Globus pallidus (tissue), 1 donor: Measurements from ENCODE around the gene SUDS3.

Experiments
- DNase-seq: peaks from one replicate; pipeline ENCODE4 v3.0.0-alpha.2; 2015; ENCODE audit warnings: low spot score

SUDS3 gene

DNA sequence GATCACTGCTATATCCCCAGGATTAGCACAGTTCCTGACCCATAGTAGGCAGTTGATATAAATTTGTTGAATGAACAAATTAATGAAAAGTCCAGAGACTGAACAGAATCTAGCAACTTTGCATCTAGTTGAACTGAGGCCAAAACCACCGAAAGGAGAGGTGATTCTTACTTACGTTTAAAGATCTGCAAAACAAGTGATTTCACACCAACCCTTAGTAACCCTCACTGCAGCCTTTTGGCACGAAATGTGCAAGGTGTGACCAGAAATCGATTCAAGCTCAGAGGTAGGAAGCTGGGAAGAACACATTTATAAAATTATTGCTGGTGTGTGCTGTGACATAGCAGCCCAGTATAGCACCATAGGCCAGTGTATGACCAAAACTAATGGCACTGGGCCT, 70.8 kb downstream of the SUDS3 start:
- no peak for DNase-seq

GRCh38 chr12:118448341-118448740, 72.0 kb downstream of the SUDS3 start:
- DNase-seq = no peak

GRCh38 chr12:118455327-118455726, 79.0 kb downstream of the SUDS3 start:
- no peak for DNase-seq

- no peak for DNase-seq
Measured at GRCh38 chr12:118456741-118457140, 80.4 kb downstream of the SUDS3 start.

DNA sequence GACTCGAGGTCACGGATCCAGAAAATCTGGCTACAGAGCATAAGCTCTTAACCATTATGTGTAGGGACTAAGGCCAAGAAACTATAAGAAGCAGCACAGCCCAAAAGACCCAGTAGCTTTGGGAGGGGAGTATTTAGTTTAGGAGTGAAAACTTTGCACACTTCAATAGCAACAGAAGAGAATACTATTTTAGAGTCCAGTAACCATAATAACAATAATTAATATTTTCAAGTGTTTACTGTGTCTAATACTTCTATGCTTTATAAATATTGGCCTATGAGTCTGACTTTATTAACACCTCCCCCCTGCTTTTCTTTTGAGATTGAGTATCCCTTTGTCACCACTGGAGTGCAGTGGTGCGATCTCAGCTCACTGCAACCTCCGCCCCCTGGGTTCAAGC, 82.8 kb downstream of the SUDS3 start:
- no peak for DNase-seq

DNA sequence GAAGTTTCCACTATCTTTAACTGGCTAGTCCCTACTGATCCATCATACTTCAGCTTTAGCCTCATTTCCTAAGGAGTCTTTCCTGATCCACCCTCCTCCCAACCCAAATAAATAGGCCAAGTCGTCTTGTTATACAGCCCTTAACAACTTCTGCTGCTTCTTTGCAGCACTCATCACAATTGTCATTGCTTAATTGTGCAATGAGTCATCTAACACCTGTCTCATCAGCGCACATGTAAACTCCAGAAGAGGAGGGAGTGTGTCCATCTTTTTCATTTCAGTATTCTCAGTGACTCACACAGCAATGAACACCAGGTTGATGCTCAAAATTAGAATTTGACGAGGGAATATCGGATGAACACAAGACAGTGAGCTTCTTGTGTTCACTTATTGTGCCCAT, 87.3 kb downstream of the SUDS3 start:
- DNase-seq = no peak

DNA sequence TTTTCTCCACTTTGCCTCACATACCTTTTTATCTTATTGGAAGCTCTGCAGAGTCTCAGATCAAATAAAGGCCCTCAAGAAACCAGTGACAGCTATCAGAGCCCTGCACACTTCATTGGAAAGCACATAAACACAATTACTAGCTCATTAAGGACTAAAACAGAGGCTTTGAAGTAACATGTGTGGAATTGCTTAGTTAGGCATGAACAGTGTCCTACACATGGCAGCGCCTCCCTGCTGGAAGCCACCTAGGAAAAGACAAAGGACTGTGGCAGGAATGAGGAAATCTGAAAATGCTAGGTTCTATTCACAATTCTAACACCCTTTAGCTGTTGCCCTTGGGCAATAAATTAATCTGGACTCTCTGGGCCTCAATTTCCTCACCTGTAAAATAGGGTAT, 89.4 kb downstream of the SUDS3 start:
- no peak for DNase-seq
